HCT116 (cell line): ENCODE measurements around the gene FAM50B.

Experiments
- EZH2 ChIP-seq: fragments of 200-600 bp; sonication (generic); IDR thresholded peaks from 2 replicates; pipeline ENCODE4 v1.6.1; 2017; ENCODE audit warnings: antibody characterized with exemption, mixed run types
- EZH2phosphoT487 ChIP-seq: fragments of 200-600 bp; IDR thresholded peaks from 2 replicates; pipeline ENCODE4 v1.6.1; 2018; ENCODE audit warnings: antibody characterized with exemption, borderline replicate concordance
- FOSL1 ChIP-seq: IDR thresholded peaks from 2 replicates; pipeline ENCODE4 v1.6.1; 2012; ENCODE audit warnings: low read depth
- JUND ChIP-seq: IDR thresholded peaks from 2 replicates; pipeline ENCODE4 v1.6.1; 2012
- POLR2A ChIP-seq: IDR thresholded peaks from 2 replicates; pipeline ENCODE4 v1.7.0; 2011; ENCODE audit warnings: borderline replicate concordance; ENCODE audit not compliant: insufficient read depth, insufficient read length; ENCODE audit errors: extremely low read depth
- POLR2AphosphoS5 ChIP-seq: IDR thresholded peaks from 2 replicates; pipeline ENCODE4 v1.6.1; 2011; ENCODE audit warnings: mild to moderate bottlenecking, low read depth, low read length, moderate library complexity
- RAD21 ChIP-seq: IDR thresholded peaks from 2 replicates; pipeline ENCODE4 v1.6.1; 2012; ENCODE audit warnings: low read depth, mild to moderate bottlenecking
- REST ChIP-seq: IDR thresholded peaks from 2 replicates; pipeline ENCODE4 v1.6.1; 2012; ENCODE audit warnings: low read depth
- SIN3A ChIP-seq: IDR thresholded peaks from 2 replicates; pipeline ENCODE4 v1.6.1; 2012; ENCODE audit warnings: low read depth
- SRF ChIP-seq: IDR thresholded peaks from 2 replicates; pipeline ENCODE4 v1.6.1; 2012; ENCODE audit warnings: low read depth
- YY1 ChIP-seq: IDR thresholded peaks from 2 replicates; pipeline ENCODE4 v1.6.1; 2011; ENCODE audit warnings: low read length, low read depth, moderate library complexity, mild to moderate bottlenecking; ENCODE audit not compliant: insufficient replicate concordance; ENCODE audit errors: extremely low read depth
- ZFX ChIP-seq: fragments of 450-650 bp; IDR thresholded peaks from 2 replicates; pipeline ENCODE4 v1.6.1; 2017
- TF ChIP-seq, protein P1 (sequence below), 3 experiments: fragments of 200-600 bp in 1 of 3; sonication (generic) in 1 of 3; IDR thresholded peaks in 2 of 3; conservative IDR thresholded peaks in 1 of 3; 2 replicates each; pipeline ENCODE4 v1.5.1; 2012 to 2017; ENCODE audit warnings: low read depth in 2 of 3, low read length in 2 of 3, antibody characterized with exemption in 1 of 3, borderline replicate concordance in 1 of 3, control low read depth in 1 of 3, mild to moderate bottlenecking in 1 of 3, mixed read lengths in 1 of 3, mixed run types in 1 of 3, moderate library complexity in 1 of 3; ENCODE audit not compliant: insufficient read depth in 1 of 3

DNA sequence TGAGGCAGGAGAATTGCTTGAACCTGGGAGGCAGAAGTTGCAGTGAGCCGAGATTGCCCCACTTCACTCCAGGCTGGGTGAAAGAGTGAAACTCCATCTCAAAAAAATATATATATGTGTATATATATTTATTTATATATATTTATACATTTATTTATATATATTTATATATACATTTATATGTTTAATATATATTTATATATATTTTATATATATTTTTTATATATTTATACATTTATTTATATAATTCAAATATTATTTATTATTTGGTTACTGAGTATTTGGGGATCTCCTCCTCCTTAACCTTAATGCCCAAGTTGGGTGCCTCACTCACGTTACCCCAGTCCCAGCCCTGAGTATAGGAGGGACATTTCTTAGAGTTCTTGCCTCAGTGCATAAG lies 2.7 kb downstream of the FAM50B start:
- TF ChIP-seq, protein P1, sequence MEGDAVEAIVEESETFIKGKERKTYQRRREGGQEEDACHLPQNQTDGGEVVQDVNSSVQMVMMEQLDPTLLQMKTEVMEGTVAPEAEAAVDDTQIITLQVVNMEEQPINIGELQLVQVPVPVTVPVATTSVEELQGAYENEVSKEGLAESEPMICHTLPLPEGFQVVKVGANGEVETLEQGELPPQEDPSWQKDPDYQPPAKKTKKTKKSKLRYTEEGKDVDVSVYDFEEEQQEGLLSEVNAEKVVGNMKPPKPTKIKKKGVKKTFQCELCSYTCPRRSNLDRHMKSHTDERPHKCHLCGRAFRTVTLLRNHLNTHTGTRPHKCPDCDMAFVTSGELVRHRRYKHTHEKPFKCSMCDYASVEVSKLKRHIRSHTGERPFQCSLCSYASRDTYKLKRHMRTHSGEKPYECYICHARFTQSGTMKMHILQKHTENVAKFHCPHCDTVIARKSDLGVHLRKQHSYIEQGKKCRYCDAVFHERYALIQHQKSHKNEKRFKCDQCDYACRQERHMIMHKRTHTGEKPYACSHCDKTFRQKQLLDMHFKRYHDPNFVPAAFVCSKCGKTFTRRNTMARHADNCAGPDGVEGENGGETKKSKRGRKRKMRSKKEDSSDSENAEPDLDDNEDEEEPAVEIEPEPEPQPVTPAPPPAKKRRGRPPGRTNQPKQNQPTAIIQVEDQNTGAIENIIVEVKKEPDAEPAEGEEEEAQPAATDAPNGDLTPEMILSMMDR (IDR thresholded peaks at IDR 0.05 in 2 of 3, conservative IDR thresholded peaks at IDR 0.05 in 1 of 3; ENCODE audit: borderline replicate concordance in 1 of 3, insufficient read depth in 1 of 3, low read depth in 2 of 3, low read length in 2 of 3): no peak
- no peak for TF ChIP-seq EZH2phosphoT487
- no peak for TF ChIP-seq EZH2
- TF ChIP-seq RAD21: no peak
- TF ChIP-seq SRF: no peak
- TF ChIP-seq POLR2A: no peak
- no peak for TF ChIP-seq FOSL1
- TF ChIP-seq JUND: no peak
- no peak for TF ChIP-seq REST
- no peak for TF ChIP-seq YY1
- no peak for TF ChIP-seq POLR2AphosphoS5
- no peak for TF ChIP-seq ZFX
- TF ChIP-seq SIN3A: no peak
